Upper lobe of right lung (tissue), 1 donor: ENCODE results near the gene CADPS2. TPM values are rescaled to one million over a fixed set of nuclear protein-coding genes. Genes with fewer than 3 reads are reported as not detected.

Source experiments
- ATAC-seq: fragments of 200-7000 bp; cut with Tn5 transposase; one replicate; pipeline ENCODE4 v1.9.1; 2020; ENCODE audit warnings: mild to moderate bottlenecking, moderate library complexity
- DNase-seq: peaks from one replicate; pipeline ENCODE4 v3.0.0-alpha.2; 2020
- H3K27ac ChIP-seq: fragments of 200-600 bp; one replicate; pipeline ENCODE4 v1.8.0; 2022
- H3K27me3 ChIP-seq: fragments of 200-600 bp; one replicate; pipeline ENCODE4 v1.8.0; 2022; ENCODE audit warnings: mild to moderate bottlenecking
- H3K36me3 ChIP-seq: fragments of 200-600 bp; one replicate; pipeline ENCODE4 v1.8.0; 2022
- H3K4me1 ChIP-seq: fragments of 200-600 bp; one replicate; pipeline ENCODE4 v1.8.0; 2022
- H3K4me3 ChIP-seq: fragments of 200-600 bp; one replicate; pipeline ENCODE4 v1.8.0; 2022; ENCODE audit warnings: mild to moderate bottlenecking
- H3K9me3 ChIP-seq: fragments of 200-600 bp; one replicate; pipeline ENCODE4 v1.8.0; 2022
- intact Hi-C: fragments of 100-400 bp; cut with DNase I; formaldehyde crosslinking; loops from one replicate; pipeline ENCODE4 v1.11.0; 2022
- total RNA-seq: library from RNA; stranded (reverse); fragmentation: NEBNext Ultra II Directional; extraction: Animal tissue kit (Norgen Biotek cat#: 25700); gene quantifications from one replicate; pipeline ENCODE4 v1.2.1, GENCODE V29; 2021
- TF ChIP-seq, protein P1 (sequence below): fragments of 200-600 bp; IDR thresholded peaks from one replicate; pipeline ENCODE4 v1.8.0; 2022; ENCODE audit warnings: antibody characterized with exemption
- donor health status: DM: no; HTN: yes; CAD: no; lungs with severe emphysema.

The CADPS2 gene
- total RNA-seq, 1 donor from 2014 or later, result 46.1 TPM

DNA sequence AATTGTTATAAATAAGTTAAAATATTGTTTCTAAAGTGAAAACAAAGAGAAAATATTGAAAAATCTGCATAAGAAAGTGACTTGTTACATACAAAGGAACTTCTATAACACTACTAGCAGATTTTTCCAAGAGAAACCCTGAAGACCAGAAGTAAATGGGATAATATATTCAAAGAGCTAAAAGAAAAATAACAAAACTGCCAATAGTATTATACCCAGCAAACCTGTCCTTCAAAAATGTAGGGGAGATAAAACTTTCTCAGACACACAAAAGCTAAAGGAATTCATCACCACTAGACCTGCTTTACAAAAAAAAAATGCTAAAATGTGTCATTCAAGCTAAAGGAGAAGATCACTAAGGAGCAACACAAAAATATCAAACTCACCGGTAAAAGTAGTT, 17.0 kb downstream of the CADPS2 start:
- Histone ChIP-seq H3K36me3 (no peaks in the 10 kb centered on the region), H3K4me1 (no peaks in the 10 kb centered on the region), H3K27ac (no peak overlapping the region), H3K9me3 (peaks cover 11% of the 10 kb centered on the region), H3K4me3 (no peak overlapping the region), H3K27me3 (no peaks in the 10 kb centered on the region)
- TF ChIP-seq, protein P1, sequence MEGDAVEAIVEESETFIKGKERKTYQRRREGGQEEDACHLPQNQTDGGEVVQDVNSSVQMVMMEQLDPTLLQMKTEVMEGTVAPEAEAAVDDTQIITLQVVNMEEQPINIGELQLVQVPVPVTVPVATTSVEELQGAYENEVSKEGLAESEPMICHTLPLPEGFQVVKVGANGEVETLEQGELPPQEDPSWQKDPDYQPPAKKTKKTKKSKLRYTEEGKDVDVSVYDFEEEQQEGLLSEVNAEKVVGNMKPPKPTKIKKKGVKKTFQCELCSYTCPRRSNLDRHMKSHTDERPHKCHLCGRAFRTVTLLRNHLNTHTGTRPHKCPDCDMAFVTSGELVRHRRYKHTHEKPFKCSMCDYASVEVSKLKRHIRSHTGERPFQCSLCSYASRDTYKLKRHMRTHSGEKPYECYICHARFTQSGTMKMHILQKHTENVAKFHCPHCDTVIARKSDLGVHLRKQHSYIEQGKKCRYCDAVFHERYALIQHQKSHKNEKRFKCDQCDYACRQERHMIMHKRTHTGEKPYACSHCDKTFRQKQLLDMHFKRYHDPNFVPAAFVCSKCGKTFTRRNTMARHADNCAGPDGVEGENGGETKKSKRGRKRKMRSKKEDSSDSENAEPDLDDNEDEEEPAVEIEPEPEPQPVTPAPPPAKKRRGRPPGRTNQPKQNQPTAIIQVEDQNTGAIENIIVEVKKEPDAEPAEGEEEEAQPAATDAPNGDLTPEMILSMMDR, result no peak
- ATAC-seq (no peak), DNase-seq (no peak)
- intact Hi-C loops, result no loop called here

DNA sequence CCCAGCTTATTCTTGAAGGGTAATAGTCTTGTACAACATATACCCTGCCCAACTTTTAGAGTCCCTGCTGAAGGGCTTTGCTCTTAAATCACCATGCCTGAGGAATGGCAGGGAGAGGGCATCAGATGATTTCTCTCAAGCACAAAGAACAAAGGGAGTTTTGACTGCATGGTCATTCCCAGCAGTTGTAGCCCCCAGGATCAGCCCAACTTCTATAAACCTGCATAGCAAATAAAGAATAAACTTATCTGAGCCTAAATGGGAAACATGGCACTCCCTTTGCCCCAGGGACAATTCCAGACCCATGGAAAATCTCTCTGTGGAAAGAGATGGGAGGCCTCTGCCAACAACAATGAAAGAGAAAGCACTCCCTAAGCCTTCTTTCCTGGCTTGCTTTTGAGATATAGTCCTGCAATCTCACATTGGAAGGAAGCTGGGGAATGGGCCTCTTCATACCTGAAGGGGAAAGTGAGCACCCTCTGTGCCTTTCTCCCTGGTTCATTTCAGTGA, 18.7 kb downstream of the CADPS2 start:
- ATAC-seq (no peak), DNase-seq (no peak)
- intact Hi-C loops, result no loop called here
- Histone ChIP-seq H3K4me3 (no peak overlapping the region), H3K36me3 (no peaks in the 10 kb centered on the region), H3K9me3 (peaks cover 11% of the 10 kb centered on the region), H3K4me1 (no peaks in the 10 kb centered on the region), H3K27ac (no peak overlapping the region), H3K27me3 (no peaks in the 10 kb centered on the region)
- TF ChIP-seq, protein P1, result no peak

DNA sequence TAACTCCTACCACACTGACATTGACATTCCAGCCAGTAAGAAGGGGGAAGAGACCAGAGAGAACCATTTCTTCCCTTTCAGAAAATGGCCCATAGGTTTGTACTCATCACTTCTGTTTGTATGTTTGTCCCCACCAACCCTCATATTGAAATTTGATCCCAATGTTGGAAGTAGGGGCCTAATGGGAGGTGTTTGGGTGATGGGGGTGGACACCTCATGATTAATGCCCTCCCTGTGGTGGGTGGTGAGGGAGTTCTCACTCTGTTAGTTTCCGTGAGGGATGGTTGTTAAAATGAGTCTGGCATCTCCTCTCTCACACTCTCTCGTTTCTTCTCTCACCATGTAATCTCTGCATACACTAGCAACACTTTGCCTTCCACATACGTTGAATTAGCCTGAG, 21.4 kb downstream of the CADPS2 start:
- intact Hi-C loops, result no loop called here
- TF ChIP-seq, protein P1, result no peak

DNA sequence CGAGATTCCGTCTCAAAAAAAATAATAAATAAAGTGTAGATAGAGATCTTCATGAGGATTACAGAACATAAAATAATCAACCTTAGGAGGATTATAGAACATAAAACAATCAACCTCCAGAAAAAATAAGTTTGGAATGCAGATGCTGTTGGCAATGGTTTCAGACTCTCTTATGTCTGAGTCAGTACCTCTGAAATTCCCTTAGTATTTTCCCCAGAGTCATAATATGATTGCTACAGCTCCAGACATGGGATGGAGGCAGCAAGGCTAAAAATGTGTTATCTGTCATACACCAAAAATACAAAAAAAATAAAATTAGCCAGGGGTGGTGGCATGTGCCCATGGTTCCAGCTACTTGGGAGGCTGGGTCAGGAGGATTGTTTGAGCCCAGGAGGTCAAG, 22.2 kb downstream of the CADPS2 start:
- Histone ChIP-seq H3K4me1 (no peaks in the 10 kb centered on the region), H3K36me3 (no peaks in the 10 kb centered on the region), H3K4me3 (no peak overlapping the region), H3K27ac (no peak overlapping the region), H3K27me3 (no peaks in the 10 kb centered on the region), H3K9me3 (peaks cover 6% of the 10 kb centered on the region)
- ATAC-seq (no peak), DNase-seq (no peak)
- TF ChIP-seq, protein P1, result no peak
- intact Hi-C loops, result no loop called here

More for the DNA sequence above, 21.4 kb downstream of the CADPS2 start:
- DNase-seq (no peak), ATAC-seq (no peak)
- H3K27me3 ChIP-seq, result no peaks in the 10 kb centered on the region
- H3K27ac ChIP-seq, result no peak overlapping the region
- peaks cover 11% of the 10 kb centered on the region for H3K9me3 ChIP-seq
- no peaks in the 10 kb centered on the region for H3K36me3 ChIP-seq
- no peaks in the 10 kb centered on the region for H3K4me1 ChIP-seq
- no peak overlapping the region for H3K4me3 ChIP-seq

DNA sequence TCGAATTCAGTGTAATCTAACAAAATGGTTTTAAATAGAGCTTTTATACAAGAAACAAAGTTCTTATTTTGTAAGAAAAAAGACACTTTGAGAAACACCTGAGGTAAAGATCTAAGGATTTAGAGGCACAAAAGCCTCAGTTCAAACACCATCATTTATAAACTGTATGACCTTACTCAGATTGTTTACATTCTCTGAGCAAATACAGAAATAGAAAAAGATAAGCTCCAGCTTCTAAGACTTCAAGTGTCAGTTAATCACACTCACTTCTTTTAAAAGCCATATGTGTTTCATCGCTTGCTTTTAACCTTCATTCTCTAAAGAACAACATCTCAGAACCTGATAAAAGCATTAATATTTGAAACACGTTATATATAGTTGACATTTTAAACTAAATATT, 27.9 kb downstream of the CADPS2 start:
- intact Hi-C loops, result no loop called here
- Histone ChIP-seq H3K27ac (no peak overlapping the region), H3K27me3 (no peaks in the 10 kb centered on the region), H3K36me3 (no peaks in the 10 kb centered on the region), H3K4me1 (no peaks in the 10 kb centered on the region), H3K9me3 (no peaks in the 10 kb centered on the region), H3K4me3 (no peak overlapping the region)
- DNase-seq (no peak), ATAC-seq (no peak)
- TF ChIP-seq, protein P1, result no peak

DNA sequence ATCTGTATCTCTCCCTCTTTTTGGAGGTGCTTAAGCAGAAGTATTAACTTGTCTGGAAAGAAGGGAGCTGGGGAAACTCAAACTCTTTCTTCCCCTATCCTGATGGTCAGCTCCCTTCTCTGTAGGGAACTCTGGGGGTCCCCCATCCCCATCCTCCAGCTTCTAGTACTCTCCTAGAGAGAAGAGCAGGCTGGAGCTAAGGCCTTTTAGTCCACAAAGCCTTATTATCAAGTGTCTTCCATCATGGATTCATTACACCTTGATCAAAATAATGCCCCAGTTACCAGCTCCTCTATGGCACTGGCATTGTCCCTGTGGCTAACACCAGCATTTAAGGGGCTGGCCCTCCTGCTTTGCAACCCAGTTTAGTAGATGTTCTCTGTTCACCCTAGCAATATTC, 35.7 kb downstream of the CADPS2 start:
- no peaks in the 10 kb centered on the region for H3K9me3 ChIP-seq
- H3K4me1 ChIP-seq, result peaks cover 9% of the 10 kb centered on the region
- ATAC-seq (no peak), DNase-seq (no peak)
- intact Hi-C loops, result no loop called here
- no peaks in the 10 kb centered on the region for H3K36me3 ChIP-seq
- no peak overlapping the region for H3K27ac ChIP-seq
- TF ChIP-seq, protein P1, result no peak
- H3K27me3 ChIP-seq, result no peaks in the 10 kb centered on the region
- no peak overlapping the region for H3K4me3 ChIP-seq
